Endothelial cell of umbilical vein (primary cell): Measurements from ENCODE around the gene H2BK1.

Source experiments
- POLR2AphosphoS5 ChIP-seq: IDR thresholded peaks from 2 replicates; pipeline ENCODE4 v1.6.1; 2012; ENCODE audit warnings: low read depth, mild to moderate bottlenecking, control low read depth, low read length, moderate library complexity; ENCODE audit not compliant: insufficient read depth
- TF ChIP-seq, protein P1 (sequence below), 2 donors: IDR thresholded peaks; 1 replicate in 1 of 2; 2 replicates in 1 of 2; pipeline ENCODE4 v1.5.1; 2011; ENCODE audit warnings: low read length in 2 of 2, mild to moderate bottlenecking in 2 of 2, moderate library complexity in 2 of 2, control low read depth in 1 of 2, inconsistent platforms in 1 of 2, low read depth in 1 of 2; ENCODE audit not compliant: insufficient read depth in 1 of 2; ENCODE audit errors: extremely low read depth in 1 of 2

DNA sequence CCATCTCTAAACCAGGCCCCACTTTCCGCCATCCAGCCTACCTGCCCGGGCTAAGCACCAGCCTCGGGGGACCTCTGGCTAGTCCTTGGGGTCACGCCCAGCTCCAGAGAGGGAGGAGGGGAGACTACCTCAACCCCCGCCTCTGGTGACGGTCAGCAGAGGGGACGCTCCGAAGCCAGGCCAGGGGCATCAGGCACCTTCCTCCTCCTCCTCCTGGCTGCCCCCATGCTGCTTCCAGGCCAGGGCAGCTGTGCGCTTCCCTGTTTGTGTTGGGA is 42.2 kb upstream of the H2BK1 start:
- TF ChIP-seq, protein P1, sequence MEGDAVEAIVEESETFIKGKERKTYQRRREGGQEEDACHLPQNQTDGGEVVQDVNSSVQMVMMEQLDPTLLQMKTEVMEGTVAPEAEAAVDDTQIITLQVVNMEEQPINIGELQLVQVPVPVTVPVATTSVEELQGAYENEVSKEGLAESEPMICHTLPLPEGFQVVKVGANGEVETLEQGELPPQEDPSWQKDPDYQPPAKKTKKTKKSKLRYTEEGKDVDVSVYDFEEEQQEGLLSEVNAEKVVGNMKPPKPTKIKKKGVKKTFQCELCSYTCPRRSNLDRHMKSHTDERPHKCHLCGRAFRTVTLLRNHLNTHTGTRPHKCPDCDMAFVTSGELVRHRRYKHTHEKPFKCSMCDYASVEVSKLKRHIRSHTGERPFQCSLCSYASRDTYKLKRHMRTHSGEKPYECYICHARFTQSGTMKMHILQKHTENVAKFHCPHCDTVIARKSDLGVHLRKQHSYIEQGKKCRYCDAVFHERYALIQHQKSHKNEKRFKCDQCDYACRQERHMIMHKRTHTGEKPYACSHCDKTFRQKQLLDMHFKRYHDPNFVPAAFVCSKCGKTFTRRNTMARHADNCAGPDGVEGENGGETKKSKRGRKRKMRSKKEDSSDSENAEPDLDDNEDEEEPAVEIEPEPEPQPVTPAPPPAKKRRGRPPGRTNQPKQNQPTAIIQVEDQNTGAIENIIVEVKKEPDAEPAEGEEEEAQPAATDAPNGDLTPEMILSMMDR (IDR thresholded peaks at IDR 0.05; ENCODE audit: extremely low read depth in 1 of 2, insufficient read depth in 1 of 2, low read depth in 1 of 2, low read length in 2 of 2) = no peak
- TF ChIP-seq POLR2AphosphoS5 = no peak
